HEK293T (cell line): ENCODE results near the gene ZC3H8.

Experiments
- BHLHE40 ChIP-seq: fragments of 450-650 bp; IDR thresholded peaks from 2 replicates; pipeline ENCODE4 v1.6.1; 2016; ENCODE audit warnings: mild to moderate bottlenecking, moderate library complexity, borderline replicate concordance
- CTBP1 ChIP-seq: fragments of 450-650 bp; IDR thresholded peaks from 2 replicates; pipeline ENCODE4 v1.6.1; 2016; ENCODE audit warnings: borderline replicate concordance
- ELF4 ChIP-seq: fragments of 450-650 bp; IDR thresholded peaks from 2 replicates; pipeline ENCODE4 v1.6.1; 2017; ENCODE audit warnings: antibody characterized with exemption
- FOXA1 ChIP-seq: fragments of 450-650 bp; IDR thresholded peaks from 2 replicates; pipeline ENCODE4 v1.6.1; 2016; ENCODE audit warnings: mild to moderate bottlenecking
- FOXK2 ChIP-seq: fragments of 450-650 bp; IDR thresholded peaks from 2 replicates; pipeline ENCODE4 v1.6.1; 2016; ENCODE audit warnings: mild to moderate bottlenecking
- FOXM1 ChIP-seq: fragments of 450-650 bp; IDR thresholded peaks from 2 replicates; pipeline ENCODE4 v1.6.1; 2017; ENCODE audit warnings: mild to moderate bottlenecking, borderline replicate concordance
- HDGF ChIP-seq: fragments of 450-650 bp; IDR thresholded peaks from 2 replicates; pipeline ENCODE4 v1.6.1; 2017; ENCODE audit warnings: antibody characterized with exemption, borderline replicate concordance
- NFRKB ChIP-seq: fragments of 450-650 bp; IDR thresholded peaks from 2 replicates; pipeline ENCODE4 v1.6.1; 2016; ENCODE audit warnings: mild to moderate bottlenecking, moderate library complexity
- SP1 ChIP-seq: fragments of 450-650 bp; IDR thresholded peaks from 2 replicates; pipeline ENCODE4 v1.6.1; 2017
- SUZ12 ChIP-seq: fragments of 450-650 bp; IDR thresholded peaks from 2 replicates; pipeline ENCODE4 v1.6.1; 2016; ENCODE audit warnings: mild to moderate bottlenecking
- TARDBP ChIP-seq: fragments of 450-650 bp; IDR thresholded peaks from 2 replicates; pipeline ENCODE4 v1.6.1; 2016
- ZNF384 ChIP-seq: fragments of 450-650 bp; IDR thresholded peaks from 2 replicates; pipeline ENCODE4 v1.6.1; 2016

GRCh38 chr2:112277596-112278220 lies 22.9 kb upstream of the ZC3H8 start:
- no peak for TF ChIP-seq SUZ12
- TF ChIP-seq FOXM1, result no peak
- no peak for TF ChIP-seq ELF4
- TF ChIP-seq SP1, result no peak
- no peak for TF ChIP-seq ZNF384
- no peak for TF ChIP-seq FOXK2
- no peak for TF ChIP-seq FOXA1
- TF ChIP-seq CTBP1, result no peak
- no peak for TF ChIP-seq BHLHE40
- no peak for TF ChIP-seq TARDBP
- TF ChIP-seq HDGF, result no peak
- TF ChIP-seq NFRKB, result no peak
